ENCODE measurements around the gene DHX9. TPM values are rescaled to one million over a fixed set of nuclear protein-coding genes. Genes with fewer than 3 reads are reported as not detected.

The DHX9 gene
- total RNA-seq, 1 donor from 2014 or later: 266 TPM

DNA sequence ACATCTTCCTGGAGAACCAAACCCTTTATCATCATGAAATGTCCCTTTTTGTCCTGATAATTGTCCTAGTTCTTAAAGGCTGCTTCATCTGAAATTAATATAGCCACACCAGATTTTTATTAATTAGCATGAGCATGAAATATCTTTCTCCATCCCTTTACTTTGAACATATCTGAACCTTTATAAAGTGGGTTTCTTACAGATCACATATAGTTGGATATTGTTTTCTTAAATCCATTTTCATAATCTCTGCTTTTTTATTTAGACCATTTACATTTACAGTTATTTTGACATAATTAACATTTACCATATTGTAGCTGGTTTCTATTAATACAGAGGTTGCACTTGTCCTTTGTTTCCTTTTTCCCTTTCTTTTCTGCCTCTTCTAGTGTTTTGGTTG is 96.6 kb downstream of the DHX9 start:
- H3K4me3 Mint-ChIP-seq: no peak overlapping the region
- no peak for DNase-seq
- ChIA-PET CTCF (no interaction called here), POLR2A (no interaction called here)
- H3K27me3 Mint-ChIP-seq: peaks cover 10% of the 10 kb centered on the region
- no peak overlapping the region for H3K27ac Mint-ChIP-seq
- no peak for ATAC-seq (ENCODE audit: low read depth)
- TF ChIP-seq, protein P1, sequence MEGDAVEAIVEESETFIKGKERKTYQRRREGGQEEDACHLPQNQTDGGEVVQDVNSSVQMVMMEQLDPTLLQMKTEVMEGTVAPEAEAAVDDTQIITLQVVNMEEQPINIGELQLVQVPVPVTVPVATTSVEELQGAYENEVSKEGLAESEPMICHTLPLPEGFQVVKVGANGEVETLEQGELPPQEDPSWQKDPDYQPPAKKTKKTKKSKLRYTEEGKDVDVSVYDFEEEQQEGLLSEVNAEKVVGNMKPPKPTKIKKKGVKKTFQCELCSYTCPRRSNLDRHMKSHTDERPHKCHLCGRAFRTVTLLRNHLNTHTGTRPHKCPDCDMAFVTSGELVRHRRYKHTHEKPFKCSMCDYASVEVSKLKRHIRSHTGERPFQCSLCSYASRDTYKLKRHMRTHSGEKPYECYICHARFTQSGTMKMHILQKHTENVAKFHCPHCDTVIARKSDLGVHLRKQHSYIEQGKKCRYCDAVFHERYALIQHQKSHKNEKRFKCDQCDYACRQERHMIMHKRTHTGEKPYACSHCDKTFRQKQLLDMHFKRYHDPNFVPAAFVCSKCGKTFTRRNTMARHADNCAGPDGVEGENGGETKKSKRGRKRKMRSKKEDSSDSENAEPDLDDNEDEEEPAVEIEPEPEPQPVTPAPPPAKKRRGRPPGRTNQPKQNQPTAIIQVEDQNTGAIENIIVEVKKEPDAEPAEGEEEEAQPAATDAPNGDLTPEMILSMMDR (IDR thresholded peaks at IDR 0.05): no peak
- no peaks in the 10 kb centered on the region for H3K4me1 Mint-ChIP-seq
- peaks cover 7% of the 10 kb centered on the region for H3K9me3 Mint-ChIP-seq
- intact Hi-C loops (cut with micrococcal nuclease): no loop called here
- no peaks in the 10 kb centered on the region for H3K36me3 Mint-ChIP-seq (ENCODE audit: low read depth)

Other genes starting within 250 kb of the DHX9 start
- 2.6 TPM in 2 replicates for gene RGS16, start 235.0 kb upstream of the DHX9 start, total RNA-seq
- not detected in 2 replicates for gene RGS8, start 154.8 kb upstream of the DHX9 start, total RNA-seq
- 1.9 and 2.9 TPM in 2 replicates for gene NPL, start 49.6 kb upstream of the DHX9 start, total RNA-seq
- gene SHCBP1L, start 113.8 kb downstream of the DHX9 start, total RNA-seq: not detected in 2 replicates
- gene LAMC1, start 184.1 kb downstream of the DHX9 start, total RNA-seq: 31.1 and 31.8 TPM in 2 replicates